NCI-H1092 treated with DMSO at 0.1 percent for 48 hours (cell line): Measurements from ENCODE around the gene GRM4.
"Not testable (repeated sequence)": the region's sequence is repeated elsewhere in the genome, so short reads cannot be mapped to it uniquely, and the experiment has no call there.

Source experiments
- DNase-seq: peaks from one replicate; lab custom pipeline; 2025; lab: John Stamatoyannopoulos, UW

The GRM4 gene

GRCh38 chr6:34146021-34146782, at the start of gene GRM4:
Gene GRM4, minus strand, starts transcription at chr6:34146087. Its CDS starts 12,591 bp downstream, at chr6:34133496.
- peak; percentile 1 for DNase-seq

- no peak for DNase-seq
Observed at GRCh38 chr6:34194772-34195171, 48.9 kb upstream of the GRM4 start.

GRCh38 chr6:34190504-34191122, 44.7 kb upstream of the GRM4 start:
- peak; percentile 27 for DNase-seq

- no peak for DNase-seq
Observed at GRCh38 chr6:34189806-34190503, 44.1 kb upstream of the GRM4 start.

- not testable (repeated sequence) for DNase-seq
Observed at GRCh38 chr6:34184726-34185125, 38.8 kb upstream of the GRM4 start.

GRCh38 chr6:34182751-34183531, 37.1 kb upstream of the GRM4 start:
- DNase-seq: no peak

GRCh38 chr6:34181908-34182307, 36.0 kb upstream of the GRM4 start:
- DNase-seq: no peak

GRCh38 chr6:34179106-34179720, 33.3 kb upstream of the GRM4 start:
- DNase-seq: no peak

GRCh38 chr6:34178357-34179105, 32.6 kb upstream of the GRM4 start:
- peak; percentile 11 for DNase-seq

- peak; percentile 71 for DNase-seq
Observed at GRCh38 chr6:34177181-34177591, 31.3 kb upstream of the GRM4 start.

- DNase-seq: no peak
Observed at GRCh38 chr6:34176261-34177031, 30.6 kb upstream of the GRM4 start.

GRCh38 chr6:34174846-34175399, 29.0 kb upstream of the GRM4 start:
- DNase-seq: no peak

GRCh38 chr6:34172961-34173775, 27.3 kb upstream of the GRM4 start:
- DNase-seq: no peak

- DNase-seq: no peak
Observed at GRCh38 chr6:34170346-34170745, 24.5 kb upstream of the GRM4 start.

GRCh38 chr6:34169897-34170296, 24.0 kb upstream of the GRM4 start:
- no peak for DNase-seq

- no peak for DNase-seq
Observed at GRCh38 chr6:34161857-34162515, 16.1 kb upstream of the GRM4 start.

- DNase-seq: no peak
Observed at GRCh38 chr6:34159844-34160243, 14.0 kb upstream of the GRM4 start.

- no peak for DNase-seq
Observed at GRCh38 chr6:34158876-34159275, 13.0 kb upstream of the GRM4 start.

- no peak for DNase-seq
Observed at GRCh38 chr6:34157851-34158250, 12.0 kb upstream of the GRM4 start.
